K562 (cell line): ENCODE measurements around the gene SLC37A4. TPM values are rescaled to one million over a fixed set of nuclear protein-coding genes. Genes with fewer than 3 reads are reported as not detected.

Experiments used
- ATAC-seq: fragments of 200-7000 bp; cut with Tn5 transposase; 3 replicates; pipeline ENCODE4 v1.9.1; 2020; ENCODE audit warnings: moderate library complexity
- BruUV-seq: library from RNA; stranded (reverse); fragments of 400-500 nt; replicated peaks from 2 replicates; lab custom pipeline; 2021; lab: Mats Ljungman, UMichigan
- CTCF ChIA-PET: fragments of 300-600 bp; formaldehyde crosslinking; extraction: SDS; loops from one replicate; lab custom pipeline; 2021; ENCODE audit warnings: low intra/inter-chr PET ratio; lab: Yijun Ruan, JAX
- POLR2A ChIA-PET: fragments of 300-600, 350-650 bp; sonication (Branson Sonifier 250); formaldehyde crosslinking; extraction: SDS; loops from one replicate; lab custom pipeline; 2021; ENCODE audit warnings: antibody characterized with exemption, inconsistent platforms; lab: Yijun Ruan, JAX
- DNase-seq, 4 experiments: peaks; one replicate each; pipeline versions ENCODE4 v3.0.0 to v3.0.0-alpha.2; 2011 to 2018; ENCODE audit warnings: low spot score in 3 of 4, mixed read lengths in 3 of 4; ENCODE audit errors: extremely low read depth in 1 of 4
- FAIRE-seq: peaks from 2 replicates; lab custom pipeline; 2011; peaks lifted over from hg19 to GRCh38; lab: Jason Lieb, UNC
- H2AFZ ChIP-seq: 2 replicates; pipeline ENCODE4 v1.6.0; 2011; ENCODE audit warnings: low read depth, low read length, control low read depth, inconsistent platforms
- H3K27ac ChIP-seq: fragments of 200-600 bp; 3 replicates; pipeline ENCODE4 v1.8.0; 2011; ENCODE audit warnings: low read depth, mild to moderate bottlenecking, control low read depth, inconsistent platforms, low read length, moderate library complexity, mixed read lengths; ENCODE audit errors: extremely low read depth
- H3K27me3 ChIP-seq, 2 experiments: fragments of 300-600 bp in 1 of 2; 2 replicates in 1 of 2; 3 replicates in 1 of 2; pipeline versions ENCODE4 v1.6.0 to v1.8.0; 2011; ENCODE audit warnings: inconsistent platforms in 2 of 2, low read length in 2 of 2, mild to moderate bottlenecking in 1 of 2, mixed read lengths in 1 of 2, moderate library complexity in 1 of 2; ENCODE audit not compliant: control insufficient read depth in 2 of 2, insufficient read depth in 2 of 2
- H3K36me3 ChIP-seq: fragments of 300-600 bp; 3 replicates; pipeline ENCODE4 v1.8.0; 2011; ENCODE audit warnings: mild to moderate bottlenecking, low read length, inconsistent platforms; ENCODE audit not compliant: control insufficient read depth, insufficient read depth
- H3K4me1 ChIP-seq, 2 experiments: fragments of 200-600 bp in 1 of 2; replicated peaks in 1 of 2; 2 replicates in 1 of 2; 3 replicates in 1 of 2; pipeline versions ENCODE4 v1.5.1 to v1.8.0; 2011; ENCODE audit warnings: inconsistent platforms in 2 of 2, low read length in 2 of 2, mild to moderate bottlenecking in 1 of 2, mixed read lengths in 1 of 2, moderate library complexity in 1 of 2; ENCODE audit not compliant: control insufficient read depth in 2 of 2, insufficient read depth in 2 of 2
- H3K4me2 ChIP-seq: 2 replicates; pipeline ENCODE4 v1.6.1; 2011; ENCODE audit warnings: low read length, control low read depth, inconsistent platforms, mixed read lengths; ENCODE audit not compliant: insufficient read depth
- H3K4me3 ChIP-seq: fragments of 200-600 bp; sonication (generic), shearing (Covaris generic); 2 replicates; pipeline ENCODE4 v1.5.1; 2016; ENCODE audit warnings: control low read depth, inconsistent platforms
- H3K79me2 ChIP-seq: fragments of 200-600 bp; 3 replicates; pipeline ENCODE4 v1.8.0; 2011; ENCODE audit warnings: low read length, inconsistent platforms; ENCODE audit not compliant: control insufficient read depth, insufficient read depth
- H3K9ac ChIP-seq, 2 experiments: 2 replicates each; pipeline versions ENCODE4 v1.6.0 to v1.6.1; 2011; ENCODE audit warnings: low read depth in 2 of 2, low read length in 2 of 2, control low read depth in 1 of 2, inconsistent platforms in 1 of 2, mild to moderate bottlenecking in 1 of 2, mixed read lengths in 1 of 2; ENCODE audit not compliant: insufficient read depth in 1 of 2
- H3K9me1 ChIP-seq: one replicate; pipeline ENCODE4 v1.6.0; 2011; ENCODE audit warnings: inconsistent platforms, mild to moderate bottlenecking, low read length, moderate library complexity; ENCODE audit not compliant: control insufficient read depth, insufficient read depth
- H3K9me3 ChIP-seq: replicated peaks from 2 replicates; pipeline ENCODE4 v1.5.1; 2011; ENCODE audit warnings: low read depth, low read length, inconsistent platforms; ENCODE audit not compliant: control insufficient read depth, insufficient read depth
- H4K20me1 ChIP-seq: replicated peaks from 2 replicates; pipeline ENCODE4 v1.6.1; 2011; ENCODE audit warnings: low read length, inconsistent platforms, mixed read lengths; ENCODE audit not compliant: control insufficient read depth, insufficient read depth
- PML ChIP-seq: IDR thresholded peaks from 2 replicates; pipeline ENCODE4 v1.6.1; 2012; ENCODE audit warnings: low read length, inconsistent platforms
- SIRT6 ChIP-seq: IDR thresholded peaks from one replicate; pipeline ENCODE4 v1.6.1; 2012; ENCODE audit warnings: low read depth, mild to moderate bottlenecking, control low read depth, inconsistent platforms, low read length, moderate library complexity
- SMARCC2 ChIP-seq: fragments of 450-650 bp; IDR thresholded peaks from 2 replicates; pipeline ENCODE4 v1.6.1; 2017; ENCODE audit warnings: antibody characterized with exemption, moderate library complexity, mild to moderate bottlenecking, low read depth
- THRAP3 ChIP-seq: fragments of 450-650 bp; IDR thresholded peaks from 2 replicates; pipeline ENCODE4 v1.6.1; 2016; ENCODE audit warnings: mild to moderate bottlenecking, inconsistent platforms, borderline replicate concordance
- ZNF707 ChIP-seq: fragments of 250-450 bp; sonication (Bioruptor Pico); conservative IDR thresholded peaks from 2 replicates; pipeline ENCODE4 v1.8.0; 2022; ENCODE audit warnings: inconsistent platforms, mild to moderate bottlenecking, moderate library complexity
- ZSCAN29 ChIP-seq: fragments of 450-650 bp; IDR thresholded peaks from 2 replicates; pipeline ENCODE4 v1.6.1; 2017
- WGBS: fragments of 100-300 bp; shearing (Covaris generic); methylation state at CpG from one replicate; pipeline ENCODE4 v1.1.6; 2016; ENCODE audit warnings: low coverage, mixed read lengths; ENCODE audit not compliant: insufficient coverage; ENCODE audit errors: missing lambda C conversion rate; 5-methylcytosine and 5-hydroxymethylcytosine counted together
- in situ Hi-C: fragments of 300-500 bp; cut with MboI; formaldehyde crosslinking; loops from 4 replicates; pipeline ENCODE4 v1.15.0; 2018; ENCODE audit warnings: inconsistent platforms, mixed read lengths
- intact Hi-C: fragments of 100-400 bp; cut with micrococcal nuclease; formaldehyde crosslinking; loops from 2 replicates; pipeline ENCODE4 v1.14.2; 2022
- polyA plus RNA-seq, 8 experiments: library from polyadenylated mRNA; depleted of rRNA in 4 of 8; stranded (reverse) in 5 of 8; unstranded in 3 of 8; fragments of >200 nt; fragmentation: Nextera tagmentation in 2 of 8; fragmentation: Illumina TruSeq in 1 of 8; extraction: Ambion mirVana in 2 of 8; extraction: Trizol in 1 of 8; gene quantifications; 2 replicates each; pipeline versions ENCODE4 v1.2.1 to v1.2.3, GENCODE V29; 2011 to 2014; ENCODE audit warnings: inconsistent platforms in 1 of 8, missing spikeins in 1 of 8
- total RNA-seq, 7 experiments: library from RNA; depleted of rRNA in 6 of 7; stranded (reverse); fragments of >200 nt in 6 of 7; fragmentation: Illumina TruSeq in 2 of 7; extraction: Trizol in 2 of 7; gene quantifications; 2 replicates each; pipeline versions ENCODE4 v1.2.1 to v1.2.3, GENCODE V29; 2011 to 2021; ENCODE audit warnings: low replicate concordance in 1 of 7
- TF ChIP-seq, protein P1 (sequence below): fragments of 250-450 bp; sonication (Bioruptor Pico); IDR thresholded peaks from 2 replicates; pipeline ENCODE4 v1.5.0; 2021; ENCODE audit warnings: mild to moderate bottlenecking, moderate library complexity
- TF ChIP-seq, protein P2 (sequence below): fragments of 200-800 bp; sonication (Bioruptor generic); IDR thresholded peaks from 2 replicates; pipeline ENCODE4 v1.6.1; 2017; ENCODE audit warnings: missing genetic modification characterization, missing compliant biosample characterization
- TF ChIP-seq, protein P3 (sequence below): fragments of 450-650 bp; formaldehyde crosslinking; IDR thresholded peaks from 2 replicates; pipeline ENCODE4 v1.4.0; 2020; ENCODE audit warnings: mild to moderate bottlenecking, mixed read lengths

SLC37A4 gene
- total and polyA plus RNA-seq, 9 of the 15 experiments (the other 6 are each of a cell fraction or from before 2014, with no cell fraction given): 24.7 to 73.9 (median 40.7) TPM

DNA sequence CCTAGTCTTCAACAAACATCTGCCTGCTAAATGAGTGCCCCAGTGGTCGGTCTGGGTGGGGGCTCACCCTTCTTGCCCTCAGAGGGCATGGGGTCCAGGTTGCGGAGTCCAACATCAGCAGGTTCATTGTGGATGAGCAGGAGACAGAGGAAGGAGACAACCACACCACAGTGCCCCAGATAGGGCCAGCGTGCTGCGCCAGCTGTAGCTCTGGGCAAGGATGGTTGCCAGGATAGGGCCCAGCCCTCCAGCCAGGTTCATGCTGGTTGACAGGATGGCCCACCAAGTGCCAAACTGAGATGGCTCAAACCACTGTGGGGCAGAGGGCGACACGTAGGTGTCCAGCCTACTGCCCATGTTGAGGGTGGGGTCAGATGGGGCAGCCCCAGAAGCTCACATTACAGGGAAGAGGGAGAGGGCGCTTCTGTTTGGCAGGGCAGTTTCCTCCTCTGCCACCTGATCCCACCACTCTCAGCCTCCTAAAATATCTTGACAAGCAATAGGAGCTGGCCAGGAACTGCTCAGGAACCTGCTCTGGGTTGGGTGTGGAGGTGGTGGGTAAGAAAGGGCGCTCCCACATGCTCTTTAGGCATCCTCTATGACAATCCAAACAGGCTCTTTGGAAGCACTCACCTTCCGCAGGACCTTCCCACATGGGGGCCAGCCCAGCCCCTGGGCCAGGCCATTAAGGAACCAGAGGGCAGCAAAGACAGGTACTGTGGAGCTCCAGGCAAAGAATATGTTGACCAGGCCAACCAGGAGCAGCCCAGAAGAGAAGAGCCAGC lies 2.9 kb downstream of the SLC37A4 start (continued):
- no peak for TF ChIP-seq SIRT6

DNA sequence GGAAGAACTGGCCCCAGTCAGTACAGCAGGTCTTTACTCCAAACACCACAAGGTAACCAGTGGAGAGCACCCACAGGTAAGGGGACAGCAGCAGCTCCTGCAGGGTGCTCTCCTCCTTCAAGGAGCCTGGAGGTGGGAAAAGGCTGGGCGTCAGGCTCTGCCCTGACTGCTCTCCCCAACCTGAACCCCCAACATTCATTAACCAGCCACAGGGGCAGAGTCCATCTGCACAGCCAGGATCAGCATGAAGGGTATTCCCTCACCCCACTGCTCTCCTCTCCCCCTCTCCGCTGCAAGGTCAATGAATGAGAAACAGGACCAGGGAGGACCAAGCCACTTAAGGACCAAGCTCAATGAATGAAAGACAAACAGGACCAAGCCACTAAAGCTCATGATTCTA lies 3.7 kb downstream of the SLC37A4 start:
- in situ Hi-C loops (no loop called here), intact Hi-C loops (no loop called here)
- Histone ChIP-seq H2AFZ (no peak overlapping the region), H3K36me3 (peaks cover 72% of the 10 kb centered on the region), H3K4me2 (no peak overlapping the region), H3K27ac (no peak overlapping the region; the same call in 2 of the 3 replicates), H3K9me3 (no peaks in the 10 kb centered on the region), H3K9ac (peak overlapping the region in 1 of 2 experiments; percentile 57; a peak in 1 of 4 replicates), H3K4me1 (peaks cover 54 to 57% of the 10 kb centered on the region in 2 experiments), H3K27me3 (no peaks in the 10 kb centered on the region), H3K9me1 (no peaks in the 10 kb centered on the region), H3K4me3 (no peak overlapping the region), H4K20me1 (peaks cover 22% of the 10 kb centered on the region), H3K79me2 (peaks cover 51% of the 10 kb centered on the region)
- ATAC-seq (no peak), FAIRE-seq (no peak), DNase-seq (peak in 1 of 4 experiments; percentile 7)
- ChIA-PET POLR2A (interaction anchor here (0.6 to 5.2 kb wide), 3 partner anchors 8 to 283 kb away, joined by 4 to 33 read pairs (median 6); partner anchors contain the start of gene TRAPPC4), CTCF (no interaction called here)
- 100% methylated on average over 2 of the region's 2 CpGs for WGBS
- no TSS peak for BruUV-seq
- no peak for TF ChIP-seq ZSCAN29
- TF ChIP-seq THRAP3: no peak
- TF ChIP-seq, protein P1, sequence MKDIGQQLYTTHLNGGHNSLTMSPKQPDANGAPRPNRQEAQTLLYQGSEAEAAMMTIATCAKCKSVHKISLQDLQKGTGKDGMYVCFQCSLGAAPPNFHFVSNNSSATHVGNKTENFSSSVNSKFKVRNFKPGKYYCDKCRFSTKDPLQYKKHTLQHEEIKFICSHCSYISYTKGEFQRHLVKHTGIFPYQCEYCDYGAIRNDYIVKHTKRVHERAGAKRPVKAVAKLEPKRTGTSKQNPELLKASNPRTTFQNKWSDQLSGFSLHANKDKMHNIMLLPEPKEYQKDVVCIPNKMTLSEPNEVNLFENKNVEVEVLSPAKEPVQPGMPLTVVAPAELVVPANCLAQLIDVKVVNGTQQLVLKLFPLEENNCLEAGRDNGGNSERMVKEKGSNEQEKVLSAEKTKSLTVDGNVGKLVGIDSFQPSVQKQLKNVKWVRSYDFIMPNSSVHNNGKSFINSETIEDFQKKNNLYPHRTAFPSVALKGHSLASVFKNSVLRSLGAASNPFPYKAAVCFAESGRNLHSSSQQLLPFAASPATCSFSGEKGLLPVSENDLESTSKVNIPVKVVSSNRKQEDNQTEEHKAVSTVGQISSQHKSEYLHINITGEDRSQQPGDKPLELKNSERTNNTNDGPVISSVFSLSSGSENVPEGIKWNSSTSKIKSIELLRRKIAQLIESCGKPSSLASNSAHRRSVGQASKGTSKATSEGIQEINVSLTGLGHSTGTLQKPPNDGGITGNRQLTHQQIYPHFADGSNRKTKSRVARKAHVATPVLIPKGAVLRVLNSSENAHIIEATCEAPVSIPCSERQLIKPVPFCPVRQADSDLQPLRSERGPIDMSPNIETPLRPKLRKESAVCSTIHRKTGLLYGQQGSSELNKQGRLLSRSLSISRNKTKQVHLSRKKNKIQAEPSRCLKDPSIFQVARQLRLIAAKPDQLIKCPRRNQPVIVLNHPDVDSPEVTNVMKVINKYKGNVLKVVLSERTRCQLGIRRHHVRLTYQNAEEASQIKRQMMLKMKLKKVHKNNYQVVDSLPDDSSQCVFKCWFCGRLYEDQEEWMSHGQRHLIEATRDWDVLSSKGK (CRISPR knock-in tag): no peak
- no peak for TF ChIP-seq SMARCC2
- TF ChIP-seq PML: no peak
- no peak for TF ChIP-seq ZNF707 (CRISPR knock-in tag)
- TF ChIP-seq, protein P2, sequence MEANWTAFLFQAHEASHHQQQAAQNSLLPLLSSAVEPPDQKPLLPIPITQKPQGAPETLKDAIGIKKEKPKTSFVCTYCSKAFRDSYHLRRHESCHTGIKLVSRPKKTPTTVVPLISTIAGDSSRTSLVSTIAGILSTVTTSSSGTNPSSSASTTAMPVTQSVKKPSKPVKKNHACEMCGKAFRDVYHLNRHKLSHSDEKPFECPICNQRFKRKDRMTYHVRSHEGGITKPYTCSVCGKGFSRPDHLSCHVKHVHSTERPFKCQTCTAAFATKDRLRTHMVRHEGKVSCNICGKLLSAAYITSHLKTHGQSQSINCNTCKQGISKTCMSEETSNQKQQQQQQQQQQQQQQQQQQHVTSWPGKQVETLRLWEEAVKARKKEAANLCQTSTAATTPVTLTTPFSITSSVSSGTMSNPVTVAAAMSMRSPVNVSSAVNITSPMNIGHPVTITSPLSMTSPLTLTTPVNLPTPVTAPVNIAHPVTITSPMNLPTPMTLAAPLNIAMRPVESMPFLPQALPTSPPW (CRISPR knock-in tag): no peak
- TF ChIP-seq, protein P3, sequence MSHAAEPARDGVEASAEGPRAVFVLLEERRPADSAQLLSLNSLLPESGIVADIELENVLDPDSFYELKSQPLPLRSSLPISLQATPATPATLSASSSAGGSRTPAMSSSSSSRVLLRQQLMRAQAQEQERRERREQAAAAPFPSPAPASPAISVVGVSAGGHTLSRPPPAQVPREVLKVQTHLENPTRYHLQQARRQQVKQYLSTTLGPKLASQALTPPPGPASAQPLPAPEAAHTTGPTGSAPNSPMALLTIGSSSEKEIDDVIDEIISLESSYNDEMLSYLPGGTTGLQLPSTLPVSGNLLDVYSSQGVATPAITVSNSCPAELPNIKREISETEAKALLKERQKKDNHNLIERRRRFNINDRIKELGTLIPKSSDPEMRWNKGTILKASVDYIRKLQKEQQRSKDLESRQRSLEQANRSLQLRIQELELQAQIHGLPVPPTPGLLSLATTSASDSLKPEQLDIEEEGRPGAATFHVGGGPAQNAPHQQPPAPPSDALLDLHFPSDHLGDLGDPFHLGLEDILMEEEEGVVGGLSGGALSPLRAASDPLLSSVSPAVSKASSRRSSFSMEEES (CRISPR knock-in tag): no peak
